A549 (cell line): ENCODE measurements around the gene KRT73. TPM values are rescaled to one million over a fixed set of nuclear protein-coding genes. Genes with fewer than 3 reads are reported as not detected.

Source experiments
- ATAC-seq, 2 experiments: fragments of 200-7000 bp in 1 of 2; fragments of >200 bp in 1 of 2; cut with Nextera tagmentation in 1 of 2; cut with Tn5 transposase in 1 of 2; 3 replicates each; pipeline versions ENCODE4 v1.8.0 to v1.9.1; 2018 to 2020; ENCODE audit warnings: mild to moderate bottlenecking in 1 of 2, moderate library complexity in 1 of 2
- CTCF ChIA-PET: fragments of 300-600 bp; sonication (Branson Sonifier 250); formaldehyde crosslinking; extraction: SDS; loops from one replicate; lab custom pipeline; 2021; ENCODE audit warnings: antibody characterized with exemption, inconsistent platforms; lab: Yijun Ruan, JAX
- POLR2A ChIA-PET: fragments of 350-600 bp; formaldehyde crosslinking; extraction: SDS; loops from one replicate; lab custom pipeline; 2021; ENCODE audit warnings: antibody characterized with exemption, inconsistent platforms; lab: Yijun Ruan, JAX
- DNase-seq, 2 experiments: peaks; one replicate each; pipeline versions ENCODE4 v3.0.0 to v3.0.0-alpha.2; 2011 to 2016; ENCODE audit warnings: low read depth in 1 of 2, low spot score in 1 of 2
- FAIRE-seq: peaks from 2 replicates; lab custom pipeline; 2011; peaks lifted over from hg19 to GRCh38; lab: Jason Lieb, UNC
- H3K27ac ChIP-seq, 2 experiments: fragments of >200 bp; sonication (Bioruptor Twin); formaldehyde crosslinking; 3 replicates each; pipeline ENCODE4 v1.5.1; 2016 to 2017
- H3K4me1 ChIP-seq: fragments of >200 bp; sonication (Bioruptor Twin); formaldehyde crosslinking; 3 replicates; pipeline ENCODE4 v1.6.1; 2016
- H3K4me2 ChIP-seq: fragments of >200 bp; sonication (Bioruptor Twin); formaldehyde crosslinking; 3 replicates; pipeline ENCODE4 v1.6.1; 2016
- H3K4me3 ChIP-seq: fragments of >200 bp; sonication (Bioruptor Twin); formaldehyde crosslinking; 3 replicates; pipeline ENCODE4 v1.5.1; 2016
- H3K9me3 ChIP-seq: fragments of >200 bp; sonication (Bioruptor Twin); formaldehyde crosslinking; 3 replicates; pipeline ENCODE4 v1.6.1; 2016
- ATOH8 ChIP-seq: fragments of 250-450 bp; sonication (Bioruptor Pico); IDR thresholded peaks from 2 replicates; pipeline ENCODE4 v1.5.0; 2020; ENCODE audit warnings: low read depth, mild to moderate bottlenecking, moderate library complexity
- CBX2 ChIP-seq: fragments of 200-600 bp; sonication (generic); IDR thresholded peaks from 2 replicates; pipeline ENCODE4 v1.6.1; 2016; ENCODE audit warnings: low read depth, mild to moderate bottlenecking, borderline replicate concordance
- CBX8 ChIP-seq: fragments of 200-600 bp; sonication (generic); IDR thresholded peaks from 2 replicates; pipeline ENCODE4 v1.6.1; 2016
- CHD2 ChIP-seq: fragments of 150-350 bp; IDR thresholded peaks from 2 replicates; pipeline ENCODE4 v1.6.1; 2014; ENCODE audit warnings: low read length; ENCODE audit not compliant: partially characterized antibody
- CHD4 ChIP-seq: fragments of 200-600 bp; sonication (generic); IDR thresholded peaks from 2 replicates; pipeline ENCODE4 v1.6.1; 2016; ENCODE audit warnings: antibody characterized with exemption, mild to moderate bottlenecking, borderline replicate concordance
- EHMT2 ChIP-seq: fragments of 200-600 bp; sonication (generic); IDR thresholded peaks from 2 replicates; pipeline ENCODE4 v1.6.1; 2016; ENCODE audit warnings: antibody characterized with exemption, low read depth, mild to moderate bottlenecking, moderate library complexity
- FOSB ChIP-seq: fragments of 250-450 bp; sonication (Bioruptor Pico); IDR thresholded peaks from 2 replicates; pipeline ENCODE4 v1.5.0; 2020; ENCODE audit warnings: mild to moderate bottlenecking, moderate library complexity
- FOSL2 ChIP-seq, 2 experiments: fragments of 450-650 bp in 1 of 2; fragments of >200 bp in 1 of 2; sonication (Bioruptor Twin) in 1 of 2; formaldehyde crosslinking; IDR thresholded peaks; 2 replicates each; pipeline versions ENCODE4 v1.5.0 to v1.6.1; 2016 to 2020; ENCODE audit warnings: mild to moderate bottlenecking in 1 of 2, moderate library complexity in 1 of 2
- FOXS1 ChIP-seq: fragments of 250-450 bp; sonication (Bioruptor Pico); IDR thresholded peaks from 2 replicates; pipeline ENCODE4 v1.5.0; 2020; ENCODE audit warnings: mild to moderate bottlenecking, moderate library complexity
- GATA3 ChIP-seq: IDR thresholded peaks from 2 replicates; pipeline ENCODE4 v1.6.1; 2012; ENCODE audit warnings: borderline replicate concordance
- HDAC2 ChIP-seq: fragments of 200-600 bp; sonication (generic); IDR thresholded peaks from 2 replicates; pipeline ENCODE4 v1.6.1; 2016
- HOXB13 ChIP-seq: fragments of 250-450 bp; sonication (Bioruptor Pico); IDR thresholded peaks from 2 replicates; pipeline ENCODE4 v1.5.0; 2020; ENCODE audit warnings: low read depth, mild to moderate bottlenecking, moderate library complexity
- JUN ChIP-seq, 2 experiments: fragments of >200 bp; sonication (Bioruptor Twin); formaldehyde crosslinking; IDR thresholded peaks; 2 replicates in 1 of 2; 3 replicates in 1 of 2; pipeline ENCODE4 v1.6.1; 2016 to 2017
- JUNB ChIP-seq: fragments of >200 bp; sonication (Bioruptor Twin); formaldehyde crosslinking; IDR thresholded peaks from 2 replicates; pipeline ENCODE4 v1.6.1; 2016
- KDM5A ChIP-seq: fragments of 200-600 bp; sonication (generic); IDR thresholded peaks from 2 replicates; pipeline ENCODE4 v1.6.1; 2016; ENCODE audit warnings: antibody characterized with exemption, mild to moderate bottlenecking
- PBX3 ChIP-seq: IDR thresholded peaks from 2 replicates; pipeline ENCODE4 v1.6.1; 2012
- POLR2A ChIP-seq: IDR thresholded peaks from 2 replicates; pipeline ENCODE4 v1.6.1; 2012; ENCODE audit warnings: mild to moderate bottlenecking, low read length
- REST ChIP-seq: fragments of 200-600 bp; sonication (generic); IDR thresholded peaks from 2 replicates; pipeline ENCODE4 v1.6.1; 2016; ENCODE audit warnings: antibody characterized with exemption, mild to moderate bottlenecking, moderate library complexity
- ZC3H11A ChIP-seq: fragments of 450-650 bp; IDR thresholded peaks from 2 replicates; pipeline ENCODE4 v1.6.1; 2014; ENCODE audit warnings: antibody characterized with exemption, mild to moderate bottlenecking
- WGBS: methylation state at CpG from one replicate; pipeline ENCODE4 v1.1.6; 2017; ENCODE audit errors: missing lambda C conversion rate; 5-methylcytosine and 5-hydroxymethylcytosine counted together
- polyA plus RNA-seq, 4 experiments: library from polyadenylated mRNA; depleted of rRNA in 3 of 4; stranded (reverse); fragments of >200 nt; fragmentation: RNase III in 1 of 4; extraction: RNeasy Plus Mini Kit Qiagen cat#74134 plus additional on column Dnase treatment in 1 of 4; gene quantifications; 2 replicates in 3 of 4; 3 replicates in 1 of 4; pipeline ENCODE4 v1.2.3, GENCODE V29; 2011 to 2017
- TF ChIP-seq, protein P1 (sequence below): fragments of 250-450 bp; sonication (Bioruptor Pico); IDR thresholded peaks from 2 replicates; pipeline ENCODE4 v1.5.0; 2021; ENCODE audit warnings: mild to moderate bottlenecking, moderate library complexity, borderline replicate concordance
- TF ChIP-seq, protein P2 (sequence below): fragments of 150-350 bp; IDR thresholded peaks from 2 replicates; pipeline ENCODE4 v1.6.1; 2014; ENCODE audit warnings: low read depth, mild to moderate bottlenecking, low read length

Gene KRT73
- polyA plus RNA-seq, 2 of the 4 experiments (the other 2 are of a cell fraction) = not detected

GRCh38 chr12:52577316-52577715, 41.0 kb downstream of the KRT73 start:
- POLR2A ChIA-PET = no interaction called here
- FAIRE-seq = no peak
- H3K4me1 ChIP-seq = peaks cover 13% of the 10 kb centered on the region
- no peak for ATAC-seq
- TF ChIP-seq, protein P1, sequence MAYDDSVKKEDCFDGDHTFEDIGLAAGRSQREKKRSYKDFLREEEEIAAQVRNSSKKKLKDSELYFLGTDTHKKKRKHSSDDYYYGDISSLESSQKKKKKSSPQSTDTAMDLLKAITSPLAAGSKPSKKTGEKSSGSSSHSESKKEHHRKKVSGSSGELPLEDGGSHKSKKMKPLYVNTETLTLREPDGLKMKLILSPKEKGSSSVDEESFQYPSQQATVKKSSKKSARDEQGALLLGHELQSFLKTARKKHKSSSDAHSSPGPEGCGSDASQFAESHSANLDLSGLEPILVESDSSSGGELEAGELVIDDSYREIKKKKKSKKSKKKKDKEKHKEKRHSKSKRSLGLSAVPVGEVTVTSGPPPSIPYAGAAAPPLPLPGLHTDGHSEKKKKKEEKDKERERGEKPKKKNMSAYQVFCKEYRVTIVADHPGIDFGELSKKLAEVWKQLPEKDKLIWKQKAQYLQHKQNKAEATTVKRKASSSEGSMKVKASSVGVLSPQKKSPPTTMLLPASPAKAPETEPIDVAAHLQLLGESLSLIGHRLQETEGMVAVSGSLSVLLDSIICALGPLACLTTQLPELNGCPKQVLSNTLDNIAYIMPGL (CRISPR knock-in tag) = no peak
- TF ChIP-seq JUN (IDR thresholded peaks at IDR 0.05) (no peak), CBX2 (no peak), ZC3H11A (no peak)
- TF ChIP-seq, protein P2, sequence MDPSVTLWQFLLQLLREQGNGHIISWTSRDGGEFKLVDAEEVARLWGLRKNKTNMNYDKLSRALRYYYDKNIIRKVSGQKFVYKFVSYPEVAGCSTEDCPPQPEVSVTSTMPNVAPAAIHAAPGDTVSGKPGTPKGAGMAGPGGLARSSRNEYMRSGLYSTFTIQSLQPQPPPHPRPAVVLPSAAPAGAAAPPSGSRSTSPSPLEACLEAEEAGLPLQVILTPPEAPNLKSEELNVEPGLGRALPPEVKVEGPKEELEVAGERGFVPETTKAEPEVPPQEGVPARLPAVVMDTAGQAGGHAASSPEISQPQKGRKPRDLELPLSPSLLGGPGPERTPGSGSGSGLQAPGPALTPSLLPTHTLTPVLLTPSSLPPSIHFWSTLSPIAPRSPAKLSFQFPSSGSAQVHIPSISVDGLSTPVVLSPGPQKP = no peak
- no peaks in the 10 kb centered on the region for H3K9me3 ChIP-seq
- H3K4me3 ChIP-seq = no peak overlapping the region
- WGBS = 86% methylated on average over 8 of the region's 8 CpGs
- no peak overlapping the region for H3K4me2 ChIP-seq
- DNase-seq = no peak
- no peak overlapping the region for H3K27ac ChIP-seq
- CTCF ChIA-PET = interaction anchor here (1.4 to 13.8 kb wide), 6 partner anchors 21 to 303 kb away, joined by 3 to 492 read pairs (median 4); no protein-coding TSS in a partner anchor

GRCh38 chr12:52575948-52576347, 42.4 kb downstream of the KRT73 start:
- no peaks in the 10 kb centered on the region for H3K9me3 ChIP-seq
- ChIA-PET CTCF (interaction anchor here (0.7 to 5.3 kb wide), 9 partner anchors 7 to 432 kb away, joined by 3 to 39 read pairs (median 4); no protein-coding TSS in a partner anchor), POLR2A (no interaction called here)
- FAIRE-seq = no peak
- 92% methylated on average over 3 of the region's 3 CpGs for WGBS
- DNase-seq = no peak
- TF ChIP-seq ATOH8 (CRISPR knock-in tag) (no peak), FOXS1 (CRISPR knock-in tag) (no peak), FOSL2 (IDR thresholded peaks at IDR 0.05) (no peak), FOSL2 (CRISPR knock-in tag; IDR thresholded peaks at IDR 0.05) (no peak), JUNB (no peak), CBX2 (no peak), CHD4 (no peak), POLR2A (no peak), CHD2 (no peak), FOSB (CRISPR knock-in tag) (no peak), KDM5A (no peak), EHMT2 (no peak), GATA3 (no peak), PBX3 (no peak), CBX8 (no peak), REST (no peak), HOXB13 (CRISPR knock-in tag) (no peak), HDAC2 (no peak)
- TF ChIP-seq, protein P1 (CRISPR knock-in tag) = no peak
- TF ChIP-seq, protein P2 = no peak
- H3K4me1 ChIP-seq = peaks cover under 1% of the 10 kb centered on the region; the same call in 1 of the 3 replicates
- no peak overlapping the region for H3K4me3 ChIP-seq
- H3K4me2 ChIP-seq = no peak overlapping the region
- ATAC-seq = no peak
- no peak overlapping the region for H3K27ac ChIP-seq
